Neural progenitor cell (in vitro differentiated cells): ENCODE measurements around the gene ARHGAP40. TPM values are rescaled to one million over a fixed set of nuclear protein-coding genes. Genes with fewer than 3 reads are reported as not detected.
A peak's percentile ranks its signal among the peaks of the same experiment; 100 is the strongest.

Experiments
- DNase-seq: peaks from one replicate; pipeline ENCODE4 v3.0.0-alpha.2; 2016; ENCODE audit warnings: low spot score
- H2AFZ ChIP-seq: fragments of 200-600 bp; sonication (generic); replicated peaks from 2 replicates; pipeline ENCODE4 v1.6.1; 2016; ENCODE audit warnings: antibody characterized with exemption
- H3F3A ChIP-seq: fragments of 200-600 bp; sonication (generic); 2 replicates; pipeline ENCODE4 v1.6.1; 2016; ENCODE audit warnings: antibody characterized with exemption, low read depth
- H3K27ac ChIP-seq: fragments of 200-600 bp; sonication (generic); 2 replicates; pipeline ENCODE4 v1.5.1; 2016; ENCODE audit warnings: mild to moderate bottlenecking
- H3K27me3 ChIP-seq: fragments of 200-600 bp; sonication (generic); 2 replicates; pipeline ENCODE4 v1.6.1; 2016; ENCODE audit warnings: mild to moderate bottlenecking, moderate library complexity
- H3K36me3 ChIP-seq: fragments of 200-600 bp; sonication (generic); 2 replicates; pipeline ENCODE4 v1.5.1; 2016
- H3K4me1 ChIP-seq: fragments of 200-600 bp; sonication (generic); 2 replicates; pipeline ENCODE4 v1.6.1; 2016; ENCODE audit warnings: mixed run types
- H3K4me2 ChIP-seq: fragments of 200-600 bp; sonication (generic); 2 replicates; pipeline ENCODE4 v1.6.1; 2016
- H3K4me3 ChIP-seq: fragments of 200-600 bp; sonication (generic); 2 replicates; pipeline ENCODE4 v1.5.1; 2016
- H3K79me2 ChIP-seq: fragments of 200-600 bp; sonication (generic); 2 replicates; pipeline ENCODE4 v1.6.1; 2016; ENCODE audit warnings: low read depth
- H3K9ac ChIP-seq: fragments of 200-600 bp; sonication (generic); 2 replicates; pipeline ENCODE4 v1.6.1; 2016
- H3K9me3 ChIP-seq: fragments of 200-600 bp; sonication (generic); 2 replicates; pipeline ENCODE4 v1.5.1; 2016; ENCODE audit warnings: low read depth
- H4K20me1 ChIP-seq: fragments of 200-600 bp; sonication (generic); 2 replicates; pipeline ENCODE4 v1.6.1; 2016; ENCODE audit warnings: low read depth
- H3K27ac Mint-ChIP-seq: 3 replicates; pipeline ENCODE4 v1.8.0; 2021; ENCODE audit warnings: mixed read lengths
- H3K27me3 Mint-ChIP-seq: 2 replicates; pipeline ENCODE4 v1.8.0; 2022; ENCODE audit warnings: low read depth, mild to moderate bottlenecking, inconsistent platforms, moderate library complexity, mixed read lengths; ENCODE audit not compliant: insufficient read depth
- H3K36me3 Mint-ChIP-seq: 3 replicates; pipeline ENCODE4 v1.8.0; 2021; ENCODE audit warnings: mixed read lengths
- H3K4me1 Mint-ChIP-seq: 3 replicates; pipeline ENCODE4 v1.8.0; 2021; ENCODE audit warnings: mixed read lengths
- H3K4me3 Mint-ChIP-seq: 3 replicates; pipeline ENCODE4 v1.8.0; 2021; ENCODE audit warnings: mild to moderate bottlenecking, moderate library complexity, mixed read lengths
- H3K9me3 Mint-ChIP-seq: 3 replicates; pipeline ENCODE4 v1.8.0; 2020; ENCODE audit warnings: mixed read lengths
- EZH2 ChIP-seq: fragments of 200-600 bp; sonication (generic); IDR thresholded peaks from 2 replicates; pipeline ENCODE4 v1.6.1; 2017; ENCODE audit warnings: antibody characterized with exemption, mild to moderate bottlenecking, moderate library complexity
- EZH2phosphoT487 ChIP-seq: fragments of 200-600 bp; sonication (generic); IDR thresholded peaks from 2 replicates; pipeline ENCODE4 v1.6.1; 2017; ENCODE audit warnings: antibody characterized with exemption
- total RNA-seq: library from RNA; depleted of rRNA; stranded (reverse); fragments of >200 nt; gene quantifications from 2 replicates; pipeline ENCODE4 v1.2.3, GENCODE V29; 2015; ENCODE audit warnings: low replicate concordance
- TF ChIP-seq, protein P1 (sequence below): fragments of 200-600 bp; sonication (generic); IDR thresholded peaks from 2 replicates; pipeline ENCODE4 v1.5.1; 2017; ENCODE audit warnings: antibody characterized with exemption, mild to moderate bottlenecking

The ARHGAP40 gene
- total RNA-seq, 1 donor from 2014 or later: not detected

DNA sequence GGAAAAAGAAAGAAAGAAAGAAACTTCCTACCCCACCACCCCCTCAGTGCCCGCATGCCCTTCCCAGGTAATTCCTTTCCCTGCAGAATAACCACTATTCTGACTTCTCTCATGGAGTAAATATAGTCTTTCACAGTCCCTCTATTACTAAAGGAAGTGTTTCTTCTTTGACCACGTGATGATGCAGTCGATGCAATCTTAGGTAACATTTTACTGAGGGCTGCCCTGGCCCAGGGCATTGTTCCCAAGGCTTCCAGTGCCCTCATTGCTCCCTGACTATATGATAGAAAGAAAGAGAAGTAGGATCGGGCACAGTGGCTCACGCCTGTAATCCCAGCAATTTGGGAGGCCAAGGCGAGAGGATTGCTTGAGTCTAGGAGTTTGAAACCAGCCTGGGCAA is 29.1 kb downstream of the ARHGAP40 start:
- Histone ChIP-seq H3K9me3 (no peaks in the 10 kb centered on the region), H3K4me2 (no peak overlapping the region), H3K27ac (no peak overlapping the region), H3K79me2 (no peaks in the 10 kb centered on the region), H2AFZ (no peak overlapping the region), H3K4me1 (no peaks in the 10 kb centered on the region), H4K20me1 (no peaks in the 10 kb centered on the region), H3F3A (no peaks in the 10 kb centered on the region), H3K27me3 (peaks cover 6% of the 10 kb centered on the region), H3K9ac (no peak overlapping the region), H3K36me3 (no peaks in the 10 kb centered on the region), H3K4me3 (no peak overlapping the region)
- Mint-ChIP-seq H3K36me3 (no peaks in the 10 kb centered on the region), H3K4me3 (no peak overlapping the region), H3K9me3 (peaks cover 3% of the 10 kb centered on the region), H3K4me1 (peaks cover 9% of the 10 kb centered on the region), H3K27me3 (peaks cover 11% of the 10 kb centered on the region), H3K27ac (no peak overlapping the region)
- no peak for DNase-seq
- TF ChIP-seq, protein P1, sequence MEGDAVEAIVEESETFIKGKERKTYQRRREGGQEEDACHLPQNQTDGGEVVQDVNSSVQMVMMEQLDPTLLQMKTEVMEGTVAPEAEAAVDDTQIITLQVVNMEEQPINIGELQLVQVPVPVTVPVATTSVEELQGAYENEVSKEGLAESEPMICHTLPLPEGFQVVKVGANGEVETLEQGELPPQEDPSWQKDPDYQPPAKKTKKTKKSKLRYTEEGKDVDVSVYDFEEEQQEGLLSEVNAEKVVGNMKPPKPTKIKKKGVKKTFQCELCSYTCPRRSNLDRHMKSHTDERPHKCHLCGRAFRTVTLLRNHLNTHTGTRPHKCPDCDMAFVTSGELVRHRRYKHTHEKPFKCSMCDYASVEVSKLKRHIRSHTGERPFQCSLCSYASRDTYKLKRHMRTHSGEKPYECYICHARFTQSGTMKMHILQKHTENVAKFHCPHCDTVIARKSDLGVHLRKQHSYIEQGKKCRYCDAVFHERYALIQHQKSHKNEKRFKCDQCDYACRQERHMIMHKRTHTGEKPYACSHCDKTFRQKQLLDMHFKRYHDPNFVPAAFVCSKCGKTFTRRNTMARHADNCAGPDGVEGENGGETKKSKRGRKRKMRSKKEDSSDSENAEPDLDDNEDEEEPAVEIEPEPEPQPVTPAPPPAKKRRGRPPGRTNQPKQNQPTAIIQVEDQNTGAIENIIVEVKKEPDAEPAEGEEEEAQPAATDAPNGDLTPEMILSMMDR: no peak
- no peak for TF ChIP-seq EZH2
- TF ChIP-seq EZH2phosphoT487: no peak

DNA sequence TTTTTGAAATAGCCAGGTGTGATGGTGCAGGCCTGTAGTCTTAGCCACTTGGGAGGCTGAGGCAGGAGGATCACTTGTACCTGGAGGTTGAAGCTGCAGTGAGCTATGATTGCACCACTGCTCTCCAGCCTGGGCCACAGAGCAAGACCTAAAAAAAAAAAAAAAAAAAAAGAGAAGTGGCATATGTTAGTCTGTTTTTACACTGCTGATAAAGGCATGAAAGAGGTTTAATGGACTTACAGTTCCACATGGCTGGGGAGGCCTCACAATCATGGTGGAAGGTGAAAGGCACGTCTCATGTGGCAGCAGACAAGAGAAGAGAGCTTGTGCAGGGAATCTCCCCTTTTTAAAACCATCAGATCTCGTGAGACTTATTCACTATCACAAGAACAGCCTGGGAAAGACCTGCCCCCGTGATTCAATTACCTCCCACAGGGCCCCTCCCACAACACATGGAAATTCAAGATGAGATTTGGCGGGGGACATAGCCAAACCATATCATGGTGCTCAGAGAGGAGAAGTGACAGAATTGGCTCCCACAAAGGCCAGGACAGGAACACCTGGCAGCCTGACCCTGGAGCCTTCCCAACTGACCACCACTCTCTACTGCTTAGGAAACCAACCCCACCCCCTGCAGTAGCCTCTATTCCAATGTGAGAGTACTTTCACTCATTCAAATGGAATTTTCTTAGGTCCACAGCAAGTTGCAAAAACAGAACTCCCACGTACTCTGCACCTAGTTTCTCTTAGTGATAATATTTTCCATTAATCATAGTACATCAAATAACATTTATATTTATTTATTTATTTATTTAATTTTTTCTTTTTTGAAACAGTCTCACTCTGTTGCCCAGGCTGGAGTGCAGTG is 29.8 kb downstream of the ARHGAP40 start:
- no peaks in the 10 kb centered on the region for H3F3A ChIP-seq
- TF ChIP-seq EZH2: no peak
- TF ChIP-seq, protein P1: no peak
- no peak for TF ChIP-seq EZH2phosphoT487
- peaks cover 6% of the 10 kb centered on the region for H3K27me3 ChIP-seq
- H3K27ac ChIP-seq: no peak overlapping the region
- no peak overlapping the region for H2AFZ ChIP-seq
- Mint-ChIP-seq H3K27me3 (peaks cover 11% of the 10 kb centered on the region), H3K36me3 (no peaks in the 10 kb centered on the region), H3K27ac (no peak overlapping the region), H3K9me3 (peaks cover 3% of the 10 kb centered on the region), H3K4me1 (peaks cover 9% of the 10 kb centered on the region), H3K4me3 (no peak overlapping the region)
- H3K79me2 ChIP-seq: no peaks in the 10 kb centered on the region
- H3K9ac ChIP-seq: no peak overlapping the region
- no peak overlapping the region for H3K4me3 ChIP-seq
- H3K36me3 ChIP-seq: no peaks in the 10 kb centered on the region
- no peak overlapping the region for H3K4me2 ChIP-seq
- no peak for DNase-seq
- H3K4me1 ChIP-seq: no peaks in the 10 kb centered on the region
- no peaks in the 10 kb centered on the region for H4K20me1 ChIP-seq
- no peaks in the 10 kb centered on the region for H3K9me3 ChIP-seq

DNA sequence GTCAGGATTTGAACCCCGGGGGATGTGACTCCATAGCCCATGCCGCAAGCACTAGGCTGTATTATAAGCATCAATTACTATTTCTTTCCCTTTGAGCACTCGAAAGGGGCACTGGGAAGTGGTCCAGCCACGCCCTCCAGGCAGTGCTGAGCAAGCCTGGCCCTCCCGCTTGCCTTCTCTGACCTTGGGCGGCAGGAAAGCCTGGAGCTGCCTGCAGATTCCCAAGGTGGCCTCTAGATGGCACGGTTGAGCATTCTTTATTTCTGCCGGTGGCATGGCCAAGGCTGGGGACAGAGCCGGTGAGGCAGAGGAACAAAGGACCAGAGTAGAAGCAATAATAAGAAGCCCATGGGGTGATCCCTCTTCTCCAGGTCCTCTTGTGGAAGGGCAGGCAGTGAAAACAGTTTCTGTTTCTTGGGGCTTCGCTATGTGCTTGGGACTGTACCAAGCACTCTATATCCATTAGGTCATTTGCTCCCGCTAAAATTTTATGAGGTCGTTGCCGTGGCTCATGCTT is 32.0 kb downstream of the ARHGAP40 start:
- Histone ChIP-seq H3K79me2 (no peaks in the 10 kb centered on the region), H3F3A (no peaks in the 10 kb centered on the region), H3K9me3 (no peaks in the 10 kb centered on the region), H3K9ac (no peak overlapping the region), H3K4me1 (no peaks in the 10 kb centered on the region), H3K4me2 (no peak overlapping the region), H4K20me1 (no peaks in the 10 kb centered on the region), H3K27ac (no peak overlapping the region), H3K4me3 (no peak overlapping the region), H3K36me3 (no peaks in the 10 kb centered on the region), H3K27me3 (peaks cover 6% of the 10 kb centered on the region), H2AFZ (no peak overlapping the region)
- Mint-ChIP-seq H3K4me1 (peaks cover 7% of the 10 kb centered on the region), H3K36me3 (no peaks in the 10 kb centered on the region), H3K9me3 (no peaks in the 10 kb centered on the region), H3K27ac (no peak overlapping the region), H3K4me3 (peak overlapping the region; percentile 10), H3K27me3 (peaks cover 13% of the 10 kb centered on the region)
- TF ChIP-seq EZH2 (no peak), EZH2phosphoT487 (no peak)
- TF ChIP-seq, protein P1: peak; percentile 86
- peak; percentile 75 for DNase-seq
